MCF 10A (cell line): ENCODE measurements around the gene TMEM244. TPM values are rescaled to one million over a fixed set of nuclear protein-coding genes. Genes with fewer than 3 reads are reported as not detected.

Experiments used
- BruUV-seq: library from RNA; stranded (reverse); fragments of 400-500 nt; replicated peaks from 2 replicates; lab custom pipeline; 2021; lab: Mats Ljungman, UMichigan
- CTCF ChIA-PET: fragments of 300-600 bp; sonication (Branson Sonifier 250); formaldehyde crosslinking; extraction: SDS; loops from one replicate; lab custom pipeline; 2021; ENCODE audit warnings: antibody characterized with exemption, inconsistent platforms; lab: Yijun Ruan, JAX
- POLR2A ChIA-PET: fragments of 300-600, 350-650 bp; sonication (Branson Sonifier 250); formaldehyde crosslinking; extraction: SDS; loops from one replicate; lab custom pipeline; 2020; ENCODE audit warnings: antibody characterized with exemption, inconsistent platforms; lab: Yijun Ruan, JAX
- DNase-seq: peaks from one replicate; pipeline ENCODE4 v3.0.0-alpha.2; 2018; ENCODE audit not compliant: unreplicated experiment
- H3K27ac Mint-ChIP-seq: one replicate; pipeline ENCODE4 v1.8.0; 2022; ENCODE audit warnings: mild to moderate bottlenecking, low read depth, mixed read lengths; ENCODE audit not compliant: unreplicated experiment
- H3K27me3 Mint-ChIP-seq: one replicate; pipeline ENCODE4 v1.8.0; 2022; ENCODE audit warnings: mixed read lengths; ENCODE audit not compliant: insufficient read depth, unreplicated experiment
- H3K36me3 Mint-ChIP-seq: one replicate; pipeline ENCODE4 v1.8.0; 2022; ENCODE audit warnings: mild to moderate bottlenecking, moderate library complexity, mixed read lengths; ENCODE audit not compliant: insufficient read depth, unreplicated experiment
- H3K4me1 Mint-ChIP-seq: one replicate; pipeline ENCODE4 v1.8.0; 2022; ENCODE audit warnings: mixed read lengths; ENCODE audit not compliant: insufficient read depth, unreplicated experiment
- H3K4me3 Mint-ChIP-seq: one replicate; pipeline ENCODE4 v1.8.0; 2022; ENCODE audit warnings: mild to moderate bottlenecking, moderate library complexity, mixed read lengths; ENCODE audit not compliant: unreplicated experiment
- H3K9me3 Mint-ChIP-seq: one replicate; pipeline ENCODE4 v1.8.0; 2022; ENCODE audit warnings: mixed read lengths; ENCODE audit not compliant: unreplicated experiment
- CTCF ChIP-seq: fragments of 200-600 bp; IDR thresholded peaks from one replicate; pipeline ENCODE4 v1.8.0; 2022; ENCODE audit warnings: antibody characterized with exemption, mild to moderate bottlenecking; ENCODE audit not compliant: unreplicated experiment
- intact Hi-C: fragments of 100-400 bp; cut with micrococcal nuclease; formaldehyde crosslinking; loops from 2 replicates; pipeline ENCODE4 v1.14.1; 2022
- total RNA-seq: library from RNA; stranded (reverse); gene quantifications from 2 replicates; pipeline ENCODE4 v1.2.3, GENCODE V29; 2022

The TMEM244 gene
- total RNA-seq, 1 experiment from 2014 or later = not detected

DNA sequence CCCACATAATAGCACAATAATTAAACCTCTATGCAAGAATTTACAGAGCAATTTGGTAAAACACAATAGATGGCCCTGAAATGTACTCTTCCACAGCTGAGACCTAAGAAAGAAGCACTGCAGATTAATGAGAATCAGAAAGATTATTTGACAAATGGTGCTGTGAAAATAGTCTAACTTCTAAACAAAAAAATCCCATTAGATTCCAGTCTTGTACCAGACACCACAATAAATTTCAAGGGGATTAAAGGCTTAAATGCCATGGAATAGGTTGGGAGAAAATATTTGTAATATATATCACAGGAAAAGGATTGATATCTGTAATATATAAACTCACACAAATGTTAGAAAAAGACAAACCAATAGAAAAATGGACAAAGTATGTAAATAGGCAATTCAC lies 14.4 kb downstream of the TMEM244 start:
- peaks cover 5% of the 10 kb centered on the region for H3K36me3 Mint-ChIP-seq
- H3K4me1 Mint-ChIP-seq = peaks cover 23% of the 10 kb centered on the region
- no TSS peak for BruUV-seq
- no peaks in the 10 kb centered on the region for H3K27me3 Mint-ChIP-seq
- H3K9me3 Mint-ChIP-seq = peaks cover 14% of the 10 kb centered on the region
- no peak for DNase-seq
- POLR2A ChIA-PET = no interaction called here
- CTCF ChIA-PET = interaction anchor here (0.7 kb wide), 1 partner anchor 43 kb away, joined by 3 read pairs; no protein-coding TSS in a partner anchor
- TF ChIP-seq CTCF = no peak
- no peak overlapping the region for H3K4me3 Mint-ChIP-seq
- H3K27ac Mint-ChIP-seq = no peak overlapping the region
- intact Hi-C loops = no loop called here

DNA sequence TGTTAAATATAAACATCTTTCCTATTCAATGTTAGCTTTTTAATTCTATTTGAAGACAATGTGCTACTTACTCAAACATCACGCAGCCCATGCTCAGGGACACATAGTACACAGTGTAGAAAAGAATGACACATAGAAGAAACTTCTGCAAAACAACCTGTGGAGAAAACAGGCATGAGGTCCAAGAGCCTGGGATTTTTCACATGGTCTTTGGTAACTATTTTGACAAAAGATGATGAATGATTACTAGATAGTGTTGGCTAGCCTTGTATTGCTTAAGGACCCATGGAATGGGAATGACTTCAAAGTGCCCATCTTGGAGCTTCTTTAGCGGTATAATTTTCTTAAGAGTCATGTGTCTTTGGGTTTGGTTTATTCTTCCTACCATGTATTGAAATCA lies 15.4 kb downstream of the TMEM244 start:
- Mint-ChIP-seq H3K27me3 (no peaks in the 10 kb centered on the region), H3K4me3 (no peak overlapping the region)

DNA sequence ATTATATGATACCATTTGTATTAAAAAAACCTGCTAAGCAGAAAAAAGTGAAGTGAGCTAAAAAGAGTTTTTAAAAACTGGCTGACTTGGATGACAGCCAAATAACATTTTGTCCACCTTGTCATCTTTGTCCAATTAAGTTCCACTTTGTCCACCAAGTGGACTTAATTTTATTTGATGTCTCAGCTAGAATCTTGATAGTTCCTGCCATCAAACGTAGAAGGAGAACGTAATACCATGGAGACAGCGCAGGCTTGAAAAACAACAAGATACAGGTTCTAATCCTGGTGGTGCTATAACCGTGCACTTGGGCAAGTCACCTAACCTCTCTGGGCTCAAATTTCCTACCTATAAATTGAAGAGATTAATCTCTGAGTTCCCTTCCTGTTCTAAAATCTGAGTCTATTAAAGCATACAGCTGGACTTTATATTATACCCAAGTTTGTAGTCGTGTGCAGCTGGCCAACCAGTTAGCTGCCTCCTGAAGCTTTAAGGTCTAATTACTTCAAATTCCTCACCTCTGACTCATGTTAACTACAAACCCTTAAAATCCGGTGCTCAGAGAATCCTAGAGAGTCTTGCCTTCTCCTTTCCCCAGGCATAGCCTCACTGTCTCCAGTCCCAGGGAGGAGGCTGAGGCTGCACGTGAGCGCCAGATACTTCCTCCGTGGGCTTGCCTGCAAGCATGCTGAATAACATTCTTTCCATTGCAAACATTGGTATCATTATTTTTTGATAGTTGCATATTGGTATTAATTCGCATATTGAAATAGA lies 16.8 kb downstream of the TMEM244 start:
- peak; percentile 72 for DNase-seq
- no peak for TF ChIP-seq CTCF
- Mint-ChIP-seq H3K4me3 (no peak overlapping the region), H3K4me1 (peaks cover 8% of the 10 kb centered on the region), H3K27me3 (no peaks in the 10 kb centered on the region), H3K36me3 (peaks cover 4% of the 10 kb centered on the region), H3K9me3 (peaks cover 1% of the 10 kb centered on the region), H3K27ac (no peak overlapping the region)
- BruUV-seq = no TSS peak
- ChIA-PET POLR2A (interaction anchor here (1.4 kb wide), 1 partner anchor 8 kb away, joined by 3 read pairs; no protein-coding TSS in a partner anchor), CTCF (interaction anchor here (0.7 kb wide), 1 partner anchor 9 kb away, joined by 3 read pairs; no protein-coding TSS in a partner anchor)
- intact Hi-C loops = no loop called here

More for the DNA sequence above, 15.4 kb downstream of the TMEM244 start:
- intact Hi-C loops = no loop called here
- peaks cover 14% of the 10 kb centered on the region for H3K9me3 Mint-ChIP-seq
- H3K36me3 Mint-ChIP-seq = no peaks in the 10 kb centered on the region
- CTCF ChIA-PET = interaction anchor here (0.6 kb wide), 1 partner anchor 157 kb away, joined by 3 read pairs; no protein-coding TSS in a partner anchor
- peaks cover 20% of the 10 kb centered on the region for H3K4me1 Mint-ChIP-seq
- no TSS peak for BruUV-seq
- DNase-seq = no peak
- no peak for TF ChIP-seq CTCF
- no peak overlapping the region for H3K27ac Mint-ChIP-seq
- POLR2A ChIA-PET = no interaction called here

DNA sequence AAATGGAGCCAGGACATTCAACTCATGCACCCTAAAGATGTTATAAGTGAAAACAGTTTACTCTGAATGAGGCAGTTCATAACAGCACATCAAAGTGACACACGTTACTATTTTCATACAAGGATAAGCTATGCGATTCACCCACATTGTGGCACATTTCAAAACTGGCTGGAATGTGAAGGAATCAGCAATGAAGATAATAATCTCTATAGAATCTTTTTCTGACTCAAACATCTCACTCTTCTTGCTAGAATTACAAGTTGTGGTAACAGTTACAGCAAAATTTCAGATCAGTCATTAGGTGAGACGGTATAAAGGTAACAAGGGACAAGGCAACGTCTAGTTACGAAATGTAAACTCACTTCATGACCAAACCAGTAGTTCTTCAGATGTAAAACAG lies 17.5 kb downstream of the TMEM244 start:
- Mint-ChIP-seq H3K27me3 (no peaks in the 10 kb centered on the region), H3K27ac (no peak overlapping the region), H3K4me1 (peaks cover 6% of the 10 kb centered on the region), H3K4me3 (no peak overlapping the region), H3K36me3 (peaks cover 4% of the 10 kb centered on the region), H3K9me3 (peaks cover under 1% of the 10 kb centered on the region)
- no peak for TF ChIP-seq CTCF
- CTCF ChIA-PET = interaction anchor here (0.7 kb wide), 1 partner anchor 8 kb away, joined by 3 read pairs; no protein-coding TSS in a partner anchor
- DNase-seq = no peak
- POLR2A ChIA-PET = interaction anchor here (1.4 kb wide), 1 partner anchor 9 kb away, joined by 3 read pairs; no protein-coding TSS in a partner anchor
- intact Hi-C loops = no loop called here
- BruUV-seq = no TSS peak
